HG03064 (cell line): Measurements from ENCODE around the gene XIAP.

ENCODE experiments used
- ATAC-seq: cut with Tn5 transposase; IDR thresholded peaks from one replicate; pipeline ENCODE4 v1.9.1; 2021; ENCODE audit warnings: low read depth; ENCODE audit not compliant: unreplicated experiment

The XIAP gene

GRCh38 chrX:123949846-123950245 is 90.0 kb downstream of the XIAP start:
- ATAC-seq: no peak

- no peak for ATAC-seq
These were observed 99.6 kb downstream of the XIAP start for GRCh38 chrX:123959281-123960063.

GRCh38 chrX:123960956-123961267 is 101.1 kb downstream of the XIAP start:
- no peak for ATAC-seq

- no peak for ATAC-seq
These were observed 101.6 kb downstream of the XIAP start, which contains the start of gene STAG2 for GRCh38 chrX:123961268-123962005. TSS of gene STAG2 (plus strand) at chrX:123961706. CDS start at chrX:124022628, 60,922 bp downstream.

- no peak for ATAC-seq
These were observed 102.2 kb downstream of the XIAP start for GRCh38 chrX:123962006-123962467.

GRCh38 chrX:123962794-123963373 is 103.0 kb downstream of the XIAP start:
- peak; percentile 59 for ATAC-seq
